OCI-LY7 (cell line): ENCODE data around the gene DISP2. TPM values are rescaled to one million over a fixed set of nuclear protein-coding genes. Genes with fewer than 3 reads are reported as not detected.

Experiments used
- BruUV-seq: library from RNA; stranded (reverse); fragments of 400-500 nt; replicated peaks from 2 replicates; lab custom pipeline; 2021; lab: Mats Ljungman, UMichigan
- CTCF ChIA-PET: fragments of 300-600 bp; sonication (Branson Sonifier 250); formaldehyde crosslinking; loops from one replicate; lab custom pipeline; 2022; ENCODE audit warnings: antibody characterized with exemption; ENCODE audit not compliant: unreplicated experiment; lab: Charles Lee
- POLR2A ChIA-PET: fragments of 300-600 bp; sonication (Branson Sonifier 250); formaldehyde crosslinking; loops from one replicate; lab custom pipeline; 2022; ENCODE audit warnings: antibody characterized with exemption; lab: Charles Lee
- DNase-seq: peaks from one replicate; pipeline ENCODE4 v3.0.0-alpha.2; 2015; ENCODE audit warnings: low spot score
- H2AFZ ChIP-seq: fragments of 200-600 bp; sonication (generic), shearing (Covaris generic); 2 replicates; pipeline ENCODE4 v1.6.1; 2014; ENCODE audit warnings: mild to moderate bottlenecking, antibody characterized with exemption, low read length, moderate library complexity
- H3K27ac ChIP-seq: fragments of 200-600 bp; sonication (generic); 2 replicates; pipeline ENCODE4 v1.5.1; 2014; ENCODE audit warnings: mixed run types, low read depth, mild to moderate bottlenecking, moderate library complexity, low read length, inconsistent platforms; ENCODE audit not compliant: poor library complexity, severe bottlenecking
- H3K36me3 ChIP-seq: fragments of 200-600 bp; sonication (generic); 2 replicates; pipeline ENCODE4 v1.6.1; 2014; ENCODE audit warnings: mild to moderate bottlenecking, antibody characterized with exemption, low read length, moderate library complexity, mixed read lengths; ENCODE audit not compliant: insufficient read depth
- H3K4me1 ChIP-seq: fragments of 200-600 bp; sonication (generic); 2 replicates; pipeline ENCODE4 v1.5.1; 2014; ENCODE audit warnings: mild to moderate bottlenecking, low read length; ENCODE audit not compliant: insufficient read depth, poor library complexity, severe bottlenecking
- H3K4me2 ChIP-seq: fragments of 200-600 bp; sonication (generic); 2 replicates; pipeline ENCODE4 v1.6.1; 2014; ENCODE audit warnings: mild to moderate bottlenecking, low read length
- H3K4me3 ChIP-seq: fragments of 200-600 bp; sonication (generic); 2 replicates; pipeline ENCODE4 v1.5.1; 2014; ENCODE audit warnings: mild to moderate bottlenecking, low read depth, low read length; ENCODE audit not compliant: poor library complexity, severe bottlenecking
- H3K79me2 ChIP-seq: fragments of 200-600 bp; sonication (generic); 2 replicates; pipeline ENCODE4 v1.6.1; 2016; ENCODE audit warnings: low read depth, mild to moderate bottlenecking, low read length, moderate library complexity, mixed read lengths; ENCODE audit not compliant: insufficient read depth
- H3K9me2 ChIP-seq: fragments of 200-600 bp; sonication (generic); 2 replicates; pipeline ENCODE4 v1.6.1; 2016; ENCODE audit warnings: mild to moderate bottlenecking, low read length, mixed read lengths; ENCODE audit not compliant: insufficient read depth
- H3K9me3 ChIP-seq: fragments of 200-600 bp; sonication (generic); 2 replicates; pipeline ENCODE4 v1.6.1; 2014; ENCODE audit warnings: mild to moderate bottlenecking, mixed run types, low read length, mixed read lengths
- H4K20me1 ChIP-seq: fragments of 200-600 bp; sonication (generic); 2 replicates; pipeline ENCODE4 v1.6.1; 2014; ENCODE audit warnings: mild to moderate bottlenecking, antibody characterized with exemption, low read length, moderate library complexity, mixed read lengths; ENCODE audit not compliant: insufficient read depth
- CTCF ChIP-seq: fragments of 200-600 bp; sonication (generic); conservative IDR thresholded peaks from 2 replicates; pipeline ENCODE4 v1.5.1; 2014; ENCODE audit warnings: mild to moderate bottlenecking, antibody characterized with exemption, low read length, moderate library complexity, mixed read lengths
- EZH2phosphoT487 ChIP-seq: fragments of 200-600 bp; sonication (generic); IDR thresholded peaks from 2 replicates; pipeline ENCODE4 v1.6.1; 2018; ENCODE audit warnings: low read depth, borderline replicate concordance, mild to moderate bottlenecking, mixed run types, antibody characterized with exemption, low read length, moderate library complexity, mixed read lengths
- intact Hi-C: fragments of 100-400 bp; cut with micrococcal nuclease; formaldehyde crosslinking; loops from one replicate; pipeline ENCODE4 v1.10.0; 2022; ENCODE audit not compliant: unreplicated experiment
- total RNA-seq, 2 experiments: library from RNA; depleted of rRNA in 1 of 2; stranded (reverse); fragments of >200 nt in 1 of 2; shearing (Covaris generic) in 1 of 2; gene quantifications; 2 replicates each; pipeline ENCODE4 v1.2.3, GENCODE V29; 2014 to 2022

DISP2 gene
- total RNA-seq, 2 experiments from 2014 or later, result 0.03 to 0.25 TPM

GRCh38 chr15:40368719-40369473 lies 10.9 kb downstream of the DISP2 start:
- Histone ChIP-seq H4K20me1 (no peaks in the 10 kb centered on the region), H3K36me3 (no peaks in the 10 kb centered on the region), H3K4me1 (peaks cover 9% of the 10 kb centered on the region), H3K79me2 (no peaks in the 10 kb centered on the region), H2AFZ (0 out of 2 replicates have a peak overlapping the region, but pooled peaks have one; percentile 54), H3K9me2 (no peaks in the 10 kb centered on the region), H3K4me3 (no peak overlapping the region), H3K9me3 (no peaks in the 10 kb centered on the region), H3K27ac (no peak overlapping the region), H3K4me2 (peak overlapping the region; percentile 72; the same call in 1 of the 2 replicates)
- POLR2A ChIA-PET, result interaction anchor here (1.1 to 1.2 kb wide), 2 partner anchors 9 to 37 kb away, joined by 3 to 4 read pairs; partner anchors contain the start of gene IVD
- TF ChIP-seq CTCF (no peak), EZH2phosphoT487 (no peak)
- no peak for DNase-seq
- intact Hi-C loops, result loop anchor here (1.0 kb wide), 1 partner anchor 53 kb away; no protein-coding TSS in a partner anchor
- no TSS peak for BruUV-seq
- CTCF ChIA-PET, result no interaction called here

GRCh38 chr15:40369474-40369869 lies 11.5 kb downstream of the DISP2 start:
- Histone ChIP-seq H3K79me2 (no peaks in the 10 kb centered on the region), H3K27ac (no peak overlapping the region), H2AFZ (no peak overlapping the region), H3K9me3 (no peaks in the 10 kb centered on the region), H3K4me1 (peaks cover 9% of the 10 kb centered on the region), H3K9me2 (no peaks in the 10 kb centered on the region), H3K4me3 (no peak overlapping the region), H4K20me1 (no peaks in the 10 kb centered on the region), H3K4me2 (no peak overlapping the region), H3K36me3 (no peaks in the 10 kb centered on the region)
- intact Hi-C loops, result no loop called here
- ChIA-PET POLR2A (interaction anchor here (1.1 to 1.2 kb wide), 2 partner anchors 8 to 36 kb away, joined by 3 to 4 read pairs; partner anchors contain the start of gene IVD), CTCF (no interaction called here)
- DNase-seq, result no peak
- no TSS peak for BruUV-seq
- TF ChIP-seq CTCF (no peak), EZH2phosphoT487 (no peak)

GRCh38 chr15:40369971-40370370 lies 12.0 kb downstream of the DISP2 start:
- Histone ChIP-seq H3K79me2 (no peaks in the 10 kb centered on the region), H3K36me3 (no peaks in the 10 kb centered on the region), H2AFZ (no peak overlapping the region), H3K4me2 (no peak overlapping the region), H3K4me3 (no peak overlapping the region), H3K9me3 (no peaks in the 10 kb centered on the region), H3K27ac (no peak overlapping the region), H3K9me2 (no peaks in the 10 kb centered on the region), H4K20me1 (no peaks in the 10 kb centered on the region), H3K4me1 (peaks cover 9% of the 10 kb centered on the region)
- BruUV-seq, result no TSS peak
- intact Hi-C loops, result no loop called here
- DNase-seq, result no peak
- ChIA-PET CTCF (no interaction called here), POLR2A (no interaction called here)
- no peak for TF ChIP-seq CTCF
- no peak for TF ChIP-seq EZH2phosphoT487
